Uterus (tissue), 4 donors: ENCODE data around the gene GRK3. TPM values are rescaled to one million over a fixed set of nuclear protein-coding genes. Genes with fewer than 3 reads are reported as not detected.

Experiments used
- DNase-seq, 2 donors: peaks; one replicate each; pipeline ENCODE4 v3.0.0-alpha.2; 2019 to 2020
- H3K27ac ChIP-seq, 2 donors: fragments of 200-600 bp; sonication (generic); 1 replicate in 1 of 2; 2 replicates in 1 of 2; pipeline ENCODE4 v1.5.1; 2016 to 2018
- H3K27me3 ChIP-seq, 2 donors: fragments of 200-600 bp; sonication (generic); one replicate each; pipeline ENCODE4 v1.5.1; 2018 to 2019; ENCODE audit warnings: control low read depth in 1 of 2
- H3K36me3 ChIP-seq, 2 donors: fragments of 200-600 bp; sonication (generic); one replicate each; pipeline ENCODE4 v1.5.1; 2019; ENCODE audit warnings: control low read depth in 1 of 2
- H3K4me1 ChIP-seq, 2 donors: fragments of 200-600 bp; sonication (generic); one replicate each; pipeline ENCODE4 v1.5.1; 2018 to 2019; ENCODE audit warnings: control low read depth in 1 of 2
- H3K4me3 ChIP-seq, 2 donors: fragments of 200-600 bp; sonication (generic); 1 replicate in 1 of 2; 2 replicates in 1 of 2; pipeline ENCODE4 v1.5.1; 2018 to 2019; ENCODE audit warnings: mild to moderate bottlenecking in 1 of 2
- H3K9me3 ChIP-seq, 2 donors: fragments of 200-600 bp; sonication (generic); one replicate each; pipeline ENCODE4 v1.5.1; 2019; ENCODE audit warnings: control low read depth in 1 of 2
- POLR2A ChIP-seq, 2 donors: fragments of 450-650 bp; IDR thresholded peaks; one replicate each; pipeline ENCODE4 v1.6.1; 2016; ENCODE audit warnings: antibody characterized with exemption in 2 of 2, mild to moderate bottlenecking in 1 of 2, moderate library complexity in 1 of 2
- intact Hi-C: fragments of 100-400 bp; cut with DNase I; formaldehyde crosslinking; loops from one replicate; pipeline ENCODE4 v1.15.1; 2023; ENCODE audit warnings: low total_unique reads
- total RNA-seq, 4 donors: library from RNA; depleted of rRNA in 3 of 4; stranded (reverse); fragments of >200 nt in 3 of 4; gene quantifications; one replicate each; pipeline versions ENCODE4 v1.1.0 to v1.2.4, GENCODE V29; 2014 to 2023
- TF ChIP-seq, protein P1 (sequence below), 4 experiments: fragments of 200-600 bp in 2 of 4; fragments of 450-650 bp in 2 of 4; sonication (generic) in 2 of 4; IDR thresholded peaks; one replicate each; pipeline ENCODE4 v1.5.1; 2016 to 2019; ENCODE audit warnings: antibody characterized with exemption in 4 of 4, mild to moderate bottlenecking in 2 of 4, moderate library complexity in 1 of 4
- donor health status: DM: yes; HTN: yes; CAD: no.

GRK3 gene
- total RNA-seq, 4 donors from 2014 or later, result 1.3 to 15.8 (median 8.9) TPM

DNA sequence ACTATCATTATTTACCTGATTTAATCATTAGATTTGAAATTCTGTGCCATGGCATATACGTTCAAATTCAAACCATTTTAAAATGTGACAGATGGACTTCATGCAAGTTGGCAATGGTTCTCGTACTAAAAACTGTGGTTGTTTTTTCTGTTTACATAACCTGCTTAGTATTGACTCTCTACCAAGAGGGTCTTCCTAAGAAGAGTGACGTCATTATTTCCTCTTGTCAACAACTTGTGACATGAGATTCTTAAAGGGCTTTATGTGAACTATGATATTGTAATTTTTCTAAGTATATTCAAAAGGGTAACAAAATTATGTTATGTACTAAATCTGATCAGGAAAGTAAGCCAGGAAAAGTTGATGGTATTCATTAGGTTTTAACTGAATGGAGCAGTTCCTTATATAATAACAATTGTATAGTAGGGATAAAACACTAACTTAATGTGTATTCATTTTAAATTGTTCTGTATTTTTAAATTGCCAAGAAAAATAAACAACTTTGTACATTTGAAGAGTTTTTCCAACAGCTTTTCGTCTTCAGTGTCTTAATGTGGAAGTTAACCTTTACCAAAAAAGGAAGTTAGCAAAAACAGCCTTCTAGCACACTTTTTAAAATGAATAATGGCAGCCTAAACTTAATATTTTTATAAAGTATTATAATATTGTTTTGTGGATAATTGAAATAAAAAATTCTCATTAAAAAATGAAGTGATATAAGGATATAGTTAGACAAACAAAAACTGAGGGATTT, 87.0 kb downstream of the GRK3 start:
- H3K9me3 ChIP-seq, result no peaks in the 10 kb centered on the region
- intact Hi-C loops, result no loop called here
- no peaks in the 10 kb centered on the region for H3K4me1 ChIP-seq
- H3K27me3 ChIP-seq, result no peaks in the 10 kb centered on the region
- H3K4me3 ChIP-seq, result no peak overlapping the region
- TF ChIP-seq POLR2A (IDR thresholded peaks at IDR 0.05), result no peak
- TF ChIP-seq, protein P1, sequence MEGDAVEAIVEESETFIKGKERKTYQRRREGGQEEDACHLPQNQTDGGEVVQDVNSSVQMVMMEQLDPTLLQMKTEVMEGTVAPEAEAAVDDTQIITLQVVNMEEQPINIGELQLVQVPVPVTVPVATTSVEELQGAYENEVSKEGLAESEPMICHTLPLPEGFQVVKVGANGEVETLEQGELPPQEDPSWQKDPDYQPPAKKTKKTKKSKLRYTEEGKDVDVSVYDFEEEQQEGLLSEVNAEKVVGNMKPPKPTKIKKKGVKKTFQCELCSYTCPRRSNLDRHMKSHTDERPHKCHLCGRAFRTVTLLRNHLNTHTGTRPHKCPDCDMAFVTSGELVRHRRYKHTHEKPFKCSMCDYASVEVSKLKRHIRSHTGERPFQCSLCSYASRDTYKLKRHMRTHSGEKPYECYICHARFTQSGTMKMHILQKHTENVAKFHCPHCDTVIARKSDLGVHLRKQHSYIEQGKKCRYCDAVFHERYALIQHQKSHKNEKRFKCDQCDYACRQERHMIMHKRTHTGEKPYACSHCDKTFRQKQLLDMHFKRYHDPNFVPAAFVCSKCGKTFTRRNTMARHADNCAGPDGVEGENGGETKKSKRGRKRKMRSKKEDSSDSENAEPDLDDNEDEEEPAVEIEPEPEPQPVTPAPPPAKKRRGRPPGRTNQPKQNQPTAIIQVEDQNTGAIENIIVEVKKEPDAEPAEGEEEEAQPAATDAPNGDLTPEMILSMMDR (IDR thresholded peaks at IDR 0.05), result no peak
- no peak overlapping the region for H3K27ac ChIP-seq
- no peaks in the 10 kb centered on the region for H3K36me3 ChIP-seq
- DNase-seq, result no peak

DNA sequence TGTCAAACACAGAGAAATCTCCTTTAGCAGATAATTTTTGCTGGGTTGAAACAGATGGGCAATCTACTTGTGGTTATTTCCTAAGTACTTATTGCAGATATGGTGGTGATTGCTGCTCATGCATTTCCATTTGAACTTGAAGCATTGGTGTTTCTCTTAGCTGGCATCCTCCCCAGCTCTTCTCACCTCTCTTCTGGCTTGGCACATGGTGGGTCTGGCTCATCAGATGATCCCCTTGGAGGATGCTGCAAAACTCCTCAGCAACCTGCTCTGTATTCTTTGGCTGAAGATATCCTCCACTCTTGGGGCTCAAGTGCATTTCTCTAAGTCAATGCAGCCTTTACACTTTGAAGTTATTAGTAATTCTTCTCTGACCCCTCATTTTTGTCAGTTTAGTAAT, 90.2 kb downstream of the GRK3 start:
- intact Hi-C loops, result no loop called here
- no peaks in the 10 kb centered on the region for H3K36me3 ChIP-seq
- no peak for TF ChIP-seq POLR2A (IDR thresholded peaks at IDR 0.05)
- TF ChIP-seq, protein P1 (IDR thresholded peaks at IDR 0.05), result no peak
- H3K4me1 ChIP-seq, result no peaks in the 10 kb centered on the region
- no peak overlapping the region for H3K4me3 ChIP-seq
- no peak for DNase-seq
- H3K27ac ChIP-seq, result no peak overlapping the region
- no peaks in the 10 kb centered on the region for H3K27me3 ChIP-seq
- no peaks in the 10 kb centered on the region for H3K9me3 ChIP-seq

DNA sequence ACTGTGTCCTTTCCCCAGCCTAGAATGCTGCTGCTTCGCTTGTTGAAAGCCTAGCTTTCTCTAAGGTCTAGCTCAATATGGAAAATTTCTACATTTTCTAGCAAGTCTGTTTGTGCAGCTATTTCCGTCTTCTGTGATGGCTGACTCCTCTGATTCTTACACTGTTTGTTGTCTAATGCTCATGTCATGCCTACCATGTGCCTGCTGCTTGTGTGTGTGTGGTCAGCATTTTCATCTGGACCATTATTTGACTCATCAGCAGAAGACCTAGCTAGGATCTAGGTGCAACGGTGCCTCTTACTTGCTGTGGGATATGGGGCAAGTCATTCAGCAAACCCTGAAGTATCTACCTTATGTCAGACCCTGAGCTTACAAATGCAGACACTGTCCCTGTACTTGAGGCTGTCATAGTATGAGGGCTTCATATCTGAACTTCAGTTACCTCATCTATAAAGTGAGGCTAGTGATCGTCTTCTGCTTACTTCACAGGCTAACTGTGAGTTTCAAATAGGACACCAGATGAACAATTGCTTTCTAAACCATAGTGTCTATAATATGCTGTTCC, 91.0 kb downstream of the GRK3 start:
- TF ChIP-seq POLR2A (IDR thresholded peaks at IDR 0.05), result no peak
- TF ChIP-seq, protein P1 (IDR thresholded peaks at IDR 0.05), result no peak
- no peaks in the 10 kb centered on the region for H3K27me3 ChIP-seq
- no peaks in the 10 kb centered on the region for H3K9me3 ChIP-seq
- H3K36me3 ChIP-seq, result no peaks in the 10 kb centered on the region
- H3K4me1 ChIP-seq, result no peaks in the 10 kb centered on the region
- no peak for DNase-seq
- H3K4me3 ChIP-seq, result no peak overlapping the region
- intact Hi-C loops, result no loop called here
- no peak overlapping the region for H3K27ac ChIP-seq

DNA sequence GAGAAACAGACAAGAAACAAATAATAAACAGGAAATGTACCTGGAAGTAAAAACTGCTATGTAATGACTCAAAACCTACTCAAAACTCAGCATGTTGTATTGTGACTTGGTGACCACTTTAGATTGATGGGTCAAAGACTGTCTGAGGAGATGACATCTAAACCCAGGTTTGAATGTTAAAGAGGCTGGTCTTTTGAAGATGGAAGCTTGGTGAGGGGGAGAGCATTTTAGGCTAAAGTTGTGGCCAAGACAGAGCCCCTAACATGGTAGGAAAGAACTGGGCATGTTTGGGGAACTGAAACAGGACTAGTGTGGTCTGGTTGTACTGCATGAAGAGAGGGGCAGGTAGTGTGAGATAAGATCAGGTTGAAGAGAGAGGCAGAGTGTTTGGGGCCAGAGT, 92.2 kb downstream of the GRK3 start:
- DNase-seq, result no peak
- intact Hi-C loops, result no loop called here

DNA sequence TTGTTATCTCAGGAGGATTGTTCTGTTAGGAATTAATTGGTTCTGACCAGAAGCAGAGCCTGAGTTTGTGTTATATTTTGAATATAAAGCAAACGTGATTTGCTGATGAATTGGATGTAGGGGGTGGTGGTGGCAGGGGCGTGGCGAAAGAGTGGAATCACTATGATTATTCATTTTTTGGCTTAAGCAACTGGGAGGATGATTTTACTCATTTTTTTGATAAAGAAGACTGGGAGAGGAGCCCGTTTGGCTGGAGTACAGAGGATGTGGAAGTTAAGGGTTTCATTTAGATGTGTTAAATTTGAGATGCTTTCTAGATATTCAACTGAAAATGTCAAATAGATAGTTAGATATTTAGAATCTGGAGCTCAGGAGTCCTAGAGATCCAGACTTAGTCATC, 94.2 kb downstream of the GRK3 start:
- H3K27ac ChIP-seq, result no peak overlapping the region
- H3K36me3 ChIP-seq, result no peaks in the 10 kb centered on the region
- H3K27me3 ChIP-seq, result no peaks in the 10 kb centered on the region
- H3K9me3 ChIP-seq, result no peaks in the 10 kb centered on the region
- intact Hi-C loops, result no loop called here
- no peak overlapping the region for H3K4me3 ChIP-seq
- H3K4me1 ChIP-seq, result peaks cover 0 to 4% of the 10 kb centered on the region in 2 donors
- peak in 1 of 2 donors; percentile 39 for DNase-seq
- TF ChIP-seq, protein P1 (IDR thresholded peaks at IDR 0.05), result no peak
- TF ChIP-seq POLR2A (IDR thresholded peaks at IDR 0.05), result no peak

More for the DNA sequence above, 92.2 kb downstream of the GRK3 start:
- Histone ChIP-seq H3K9me3 (no peaks in the 10 kb centered on the region), H3K36me3 (no peaks in the 10 kb centered on the region), H3K27me3 (no peaks in the 10 kb centered on the region), H3K27ac (no peak overlapping the region), H3K4me1 (peaks cover 0 to under 1% of the 10 kb centered on the region in 2 donors), H3K4me3 (no peak overlapping the region)
- TF ChIP-seq, protein P1 (IDR thresholded peaks at IDR 0.05), result no peak
- no peak for TF ChIP-seq POLR2A (IDR thresholded peaks at IDR 0.05)
